GM12872 (cell line): ENCODE data around the gene SNAPC4.

Experiments used
- CTCF ChIP-seq: IDR thresholded peaks from 3 replicates; pipeline ENCODE4 v1.5.1; 2011; ENCODE audit warnings: low read depth, mild to moderate bottlenecking, low read length, moderate library complexity; ENCODE audit not compliant: insufficient read depth

Gene SNAPC4

DNA sequence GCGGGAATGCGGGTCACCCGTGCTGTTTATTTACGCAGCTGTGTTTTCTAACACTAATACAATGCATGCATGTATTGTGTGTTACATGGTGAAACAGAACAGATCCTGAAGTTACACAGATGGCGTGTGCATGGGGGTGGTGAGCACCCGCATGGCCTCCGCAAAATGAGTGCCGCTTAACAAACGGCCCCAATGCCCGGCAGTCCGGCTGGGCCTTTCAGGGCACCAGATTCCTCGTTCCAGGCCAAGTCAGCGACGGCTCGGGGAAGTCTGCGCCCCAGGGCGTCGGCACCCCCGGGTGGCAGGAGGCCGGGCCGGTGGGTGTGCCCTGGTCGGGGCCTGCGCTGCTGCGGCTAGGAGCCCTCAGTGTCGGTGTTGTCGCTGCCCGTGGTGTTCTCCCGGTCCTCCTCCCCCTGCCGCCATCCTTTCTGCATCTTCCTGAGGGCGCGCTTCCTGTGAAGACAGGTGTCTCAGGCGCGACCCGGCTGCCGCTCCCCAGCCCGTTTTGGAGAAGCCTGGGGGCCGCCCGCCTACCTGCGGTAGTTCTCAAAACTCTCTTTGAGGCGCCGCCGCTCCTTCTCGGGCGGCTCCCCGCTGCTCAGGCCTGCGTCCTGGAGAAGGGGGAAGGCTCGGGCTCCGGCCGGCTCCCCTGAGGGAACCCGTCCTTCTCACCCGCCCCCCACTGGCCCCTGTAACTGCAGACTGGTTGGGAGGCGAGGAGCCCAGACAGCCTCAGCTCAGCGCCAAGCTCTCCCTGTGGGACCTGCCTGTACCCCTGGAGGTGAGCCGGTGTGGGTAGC lies 35.8 kb downstream of the SNAPC4 start:
- no peak for TF ChIP-seq CTCF

- peak; percentile 92 for TF ChIP-seq CTCF
Observed at GRCh38 chr9:136363106-136363948, 36.6 kb downstream of the SNAPC4 start, which contains the start of gene DNLZ. DNLZ (minus strand) TSS chr9:136363744; CDS start chr9:136363714, 30 bp downstream.

DNA sequence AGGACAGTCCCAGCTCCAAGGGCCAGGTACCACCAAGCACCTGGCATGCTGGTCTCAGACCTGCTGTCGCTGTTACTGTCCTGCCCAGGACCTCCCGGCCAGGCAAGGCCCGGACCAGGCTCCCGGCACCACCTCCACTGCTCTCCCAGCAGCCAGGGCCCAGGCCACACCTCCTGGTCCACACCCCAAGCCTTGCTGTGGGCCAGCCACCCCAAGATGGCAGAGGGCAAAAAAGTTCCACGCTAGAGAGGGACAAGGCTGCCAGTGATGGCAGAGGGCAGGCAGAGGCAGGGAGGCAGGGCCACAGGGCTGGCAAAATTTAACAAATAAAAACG lies 37.6 kb downstream of the SNAPC4 start:
- TF ChIP-seq CTCF: no peak

- no peak for TF ChIP-seq CTCF
Observed at GRCh38 chr9:136361754-136362449, 38.1 kb downstream of the SNAPC4 start.

DNA sequence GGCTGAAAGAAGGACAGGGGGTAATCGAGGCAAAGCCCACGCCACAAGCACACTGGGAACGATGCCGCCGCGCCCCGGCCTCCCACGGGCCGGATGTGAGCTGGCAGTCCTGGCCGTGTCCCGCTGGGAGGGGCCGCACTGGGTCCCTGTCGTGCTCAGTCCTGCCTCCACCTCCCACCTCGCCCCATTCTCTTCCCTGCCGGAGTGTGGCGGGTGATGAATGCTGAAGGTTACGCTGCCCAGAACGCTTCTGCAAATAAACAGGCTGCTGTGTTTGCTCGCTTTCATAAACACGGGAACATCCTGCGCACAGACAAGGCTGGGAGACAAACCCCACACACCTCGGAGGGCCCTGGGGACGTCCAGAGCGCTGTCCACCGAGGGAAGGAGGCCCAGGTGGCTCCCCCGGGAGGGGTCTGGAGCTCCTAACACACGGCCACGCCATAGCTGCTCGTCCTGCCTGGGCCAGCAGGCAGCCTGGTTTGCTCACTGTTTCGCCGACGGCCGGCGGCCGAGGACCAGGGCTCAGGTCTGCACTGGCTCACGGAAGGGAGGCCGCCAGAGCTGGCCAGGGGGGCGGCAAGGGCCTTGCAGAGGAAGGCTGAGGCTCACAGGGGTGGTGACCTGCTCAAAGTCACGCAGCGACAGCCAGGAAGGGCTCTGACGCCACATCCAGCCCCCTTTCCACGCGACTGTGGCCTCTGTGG lies 38.8 kb downstream of the SNAPC4 start:
- no peak for TF ChIP-seq CTCF

- no peak for TF ChIP-seq CTCF
Observed at GRCh38 chr9:136359774-136360718, 39.9 kb downstream of the SNAPC4 start.
